ENCODE data around the gene PLBD1. TPM values are rescaled to one million over a fixed set of nuclear protein-coding genes. Genes with fewer than 3 reads are reported as not detected.

The PLBD1 gene
- total RNA-seq, 2 donors from 2014 or later = not detected

- no peak overlapping the region for H3K27ac Mint-ChIP-seq
- no peaks in the 10 kb centered on the region for H3K36me3 Mint-ChIP-seq
- H3K9me3 Mint-ChIP-seq = peaks cover 0 to 4% of the 10 kb centered on the region in 2 donors
- ATAC-seq = no peak
- DNase-seq (ENCODE audit: low spot score in 2 of 2) = no peak
Observed at GRCh38 chr12:14576896-14577295, 9.2 kb upstream of the PLBD1 start.

GRCh38 chr12:14575585-14575984, 7.9 kb upstream of the PLBD1 start:
- DNase-seq (ENCODE audit: low spot score in 2 of 2) (no peak), ATAC-seq (no peak)
- H3K36me3 Mint-ChIP-seq = no peaks in the 10 kb centered on the region
- no peak overlapping the region for H3K27ac Mint-ChIP-seq
- H3K9me3 Mint-ChIP-seq = peaks cover 0 to 4% of the 10 kb centered on the region in 2 donors

- Mint-ChIP-seq H3K36me3 (peaks cover 0 to 3% of the 10 kb centered on the region in 2 donors), H3K27ac (no peak overlapping the region), H3K9me3 (peaks cover 0 to 3% of the 10 kb centered on the region in 2 donors)
- DNase-seq (ENCODE audit: low spot score in 2 of 2) (no peak), ATAC-seq (no peak)
Observed at GRCh38 chr12:14573118-14573517, 5.4 kb upstream of the PLBD1 start.

GRCh38 chr12:14572401-14572800, 4.7 kb upstream of the PLBD1 start:
- no peak for DNase-seq (ENCODE audit: low spot score in 2 of 2)
- ATAC-seq = no peak
- H3K27ac Mint-ChIP-seq = no peak overlapping the region
- H3K9me3 Mint-ChIP-seq = no peaks in the 10 kb centered on the region
- peaks cover 0 to 5% of the 10 kb centered on the region in 2 donors for H3K36me3 Mint-ChIP-seq

- Mint-ChIP-seq H3K36me3 (peaks cover 0 to 5% of the 10 kb centered on the region in 2 donors), H3K9me3 (no peaks in the 10 kb centered on the region), H3K27ac (no peak overlapping the region)
- DNase-seq (ENCODE audit: low spot score in 2 of 2) (no peak), ATAC-seq (no peak)
Observed at GRCh38 chr12:14571779-14572178, 4.1 kb upstream of the PLBD1 start.

- DNase-seq (ENCODE audit: low spot score in 2 of 2) = no peak
- H3K9me3 Mint-ChIP-seq = no peaks in the 10 kb centered on the region
- H3K27ac Mint-ChIP-seq = no peak overlapping the region
- no peak for ATAC-seq
- H3K36me3 Mint-ChIP-seq = peaks cover 0 to 5% of the 10 kb centered on the region in 2 donors
Observed at GRCh38 chr12:14570231-14570630, 2.5 kb upstream of the PLBD1 start.

- ATAC-seq = no peak
- no peaks in the 10 kb centered on the region for H3K9me3 Mint-ChIP-seq
- H3K36me3 Mint-ChIP-seq = peaks cover 0 to 5% of the 10 kb centered on the region in 2 donors
- DNase-seq (ENCODE audit: low spot score in 2 of 2) = no peak
- H3K27ac Mint-ChIP-seq = no peak overlapping the region
Observed at GRCh38 chr12:14564336-14564959, 3.2 kb downstream of the PLBD1 start.

GRCh38 chr12:14563046-14563445, 4.6 kb downstream of the PLBD1 start:
- no peaks in the 10 kb centered on the region for H3K9me3 Mint-ChIP-seq
- no peak overlapping the region for H3K27ac Mint-ChIP-seq
- ATAC-seq (no peak), DNase-seq (ENCODE audit: low spot score in 2 of 2) (no peak)
- H3K36me3 Mint-ChIP-seq = peaks cover 0 to under 1% of the 10 kb centered on the region in 2 donors

- H3K9me3 Mint-ChIP-seq = peaks cover 0 to 3% of the 10 kb centered on the region in 2 donors
- no peak overlapping the region for H3K27ac Mint-ChIP-seq
- H3K36me3 Mint-ChIP-seq = no peaks in the 10 kb centered on the region
- DNase-seq (ENCODE audit: low spot score in 2 of 2) (no peak), ATAC-seq (no peak)
Observed at GRCh38 chr12:14562279-14562678, 5.4 kb downstream of the PLBD1 start.

GRCh38 chr12:14561677-14562238, 5.9 kb downstream of the PLBD1 start:
- H3K27ac Mint-ChIP-seq = no peak overlapping the region

GRCh38 chr12:14560904-14561574, 6.6 kb downstream of the PLBD1 start:
- Mint-ChIP-seq H3K36me3 (no peaks in the 10 kb centered on the region), H3K27ac (no peak overlapping the region), H3K9me3 (peaks cover 0 to 3% of the 10 kb centered on the region in 2 donors)
- ATAC-seq (no peak), DNase-seq (ENCODE audit: low spot score in 2 of 2) (no peak)

More at GRCh38 chr12:14561677-14562238, 5.9 kb downstream of the PLBD1 start:
- DNase-seq (ENCODE audit: low spot score in 2 of 2) (no peak), ATAC-seq (no peak)
- H3K36me3 Mint-ChIP-seq = no peaks in the 10 kb centered on the region
- peaks cover 0 to 3% of the 10 kb centered on the region in 2 donors for H3K9me3 Mint-ChIP-seq

- H3K9me3 Mint-ChIP-seq = peaks cover 0 to 3% of the 10 kb centered on the region in 2 donors
- DNase-seq (ENCODE audit: low spot score in 2 of 2) (no peak), ATAC-seq (no peak)
- no peak overlapping the region for H3K27ac Mint-ChIP-seq
- no peaks in the 10 kb centered on the region for H3K36me3 Mint-ChIP-seq
Observed at GRCh38 chr12:14558473-14558959, 9.2 kb downstream of the PLBD1 start.

- no peak overlapping the region for H3K27ac Mint-ChIP-seq
- H3K9me3 Mint-ChIP-seq = peaks cover 0 to 3% of the 10 kb centered on the region in 2 donors
- H3K36me3 Mint-ChIP-seq = no peaks in the 10 kb centered on the region
- DNase-seq (ENCODE audit: low spot score in 2 of 2) = no peak
- ATAC-seq = no peak
Observed at GRCh38 chr12:14557966-14558365, 9.7 kb downstream of the PLBD1 start.

GRCh38 chr12:14554281-14555007, 13.2 kb downstream of the PLBD1 start:
- no peak overlapping the region for H3K27ac Mint-ChIP-seq
- H3K36me3 Mint-ChIP-seq = no peaks in the 10 kb centered on the region
- DNase-seq (ENCODE audit: low spot score in 2 of 2) (no peak), ATAC-seq (no peak)
- peaks cover 0 to 3% of the 10 kb centered on the region in 2 donors for H3K9me3 Mint-ChIP-seq

GRCh38 chr12:14548609-14549008, 19.1 kb downstream of the PLBD1 start:
- H3K36me3 Mint-ChIP-seq = no peaks in the 10 kb centered on the region
- no peak for DNase-seq (ENCODE audit: low spot score in 2 of 2)
- H3K9me3 Mint-ChIP-seq = no peaks in the 10 kb centered on the region
- H3K27ac Mint-ChIP-seq = no peak overlapping the region
- ATAC-seq = no peak

- H3K36me3 Mint-ChIP-seq = no peaks in the 10 kb centered on the region
- no peak for DNase-seq (ENCODE audit: low spot score in 2 of 2)
- H3K27ac Mint-ChIP-seq = no peak overlapping the region
- H3K9me3 Mint-ChIP-seq = no peaks in the 10 kb centered on the region
- ATAC-seq = no peak
Observed at GRCh38 chr12:14547571-14547970, 20.1 kb downstream of the PLBD1 start.

Measured in activated naive CD4-positive, alpha-beta T cell treated with anti-CD3 and anti-CD28 coated beads, Interleukin-2, amount 50 U/mL, for 72 hours (primary cell).